Stimulated activated CD4-positive, alpha-beta T cell treated with anti-CD3 and anti-CD28 coated beads, Interleukin-1b, Interleukin-23, amount 100 ng/mL, for 48 hours (primary cell): ENCODE measurements around the gene RAB27A.
A peak's percentile ranks its signal among the peaks of the same experiment; 100 is the strongest.
"Not testable (repeated sequence)": the region's sequence is repeated elsewhere in the genome, so short reads cannot be mapped to it uniquely, and the experiment has no call there.

Experiments used
- DNase-seq: peaks from one replicate; pipeline ENCODE4 v3.0.0-alpha.2; 2020

Gene RAB27A

GRCh38 chr15:55289746-55290527 lies at the start of gene RAB27A:
Gene RAB27A, minus strand, starts transcription at chr15:55289813. Its CDS starts 54,879 bp downstream, at chr15:55234934.
- DNase-seq = peak; percentile 84

GRCh38 chr15:55337160-55337559 lies 47.5 kb upstream of the RAB27A start:
- no peak for DNase-seq

- DNase-seq = no peak
Observed at GRCh38 chr15:55334997-55335396, 45.4 kb upstream of the RAB27A start.

GRCh38 chr15:55334371-55334770 lies 44.8 kb upstream of the RAB27A start:
- DNase-seq = no peak

- no peak for DNase-seq
Observed at GRCh38 chr15:55327387-55327786, 37.8 kb upstream of the RAB27A start.

- no peak for DNase-seq
Observed at GRCh38 chr15:55322467-55322866, 32.9 kb upstream of the RAB27A start.

- no peak for DNase-seq
Observed at GRCh38 chr15:55320963-55321362, 31.4 kb upstream of the RAB27A start.

- no peak for DNase-seq
Observed at GRCh38 chr15:55320238-55320550, 30.6 kb upstream of the RAB27A start.

- no peak for DNase-seq
Observed at GRCh38 chr15:55319537-55320237, 30.1 kb upstream of the RAB27A start.

GRCh38 chr15:55318588-55319494 lies 29.2 kb upstream of the RAB27A start, which contains the start of the genes PIGB and PIGBOS1:
Gene PIGB, plus strand, starts transcription at chr15:55319222. Its CDS starts 29 bp downstream, at chr15:55319251.
Gene PIGBOS1, minus strand, starts transcription at chr15:55319123. Its CDS starts 1,331 bp downstream, at chr15:55317792.
- peak; percentile 79 for DNase-seq

GRCh38 chr15:55302801-55303200 lies 13.2 kb upstream of the RAB27A start:
- not testable (repeated sequence) for DNase-seq

- no peak for DNase-seq
Observed at GRCh38 chr15:55297315-55297714, 7.7 kb upstream of the RAB27A start.

- DNase-seq = peak; percentile 86
Observed at GRCh38 chr15:55290528-55291057, 980 bp upstream of the RAB27A start.

GRCh38 chr15:55289011-55289745 lies 435 bp downstream of the RAB27A start:
- DNase-seq = peak; percentile 56

- no peak for DNase-seq
Observed at GRCh38 chr15:55288006-55288717, 1.5 kb downstream of the RAB27A start.

- DNase-seq = not testable (repeated sequence)
Observed at GRCh38 chr15:55286442-55287189, 3.0 kb downstream of the RAB27A start.

- no peak for DNase-seq
Observed at GRCh38 chr15:55284426-55284825, 5.2 kb downstream of the RAB27A start.

- no peak for DNase-seq
Observed at GRCh38 chr15:55283379-55284147, 6.0 kb downstream of the RAB27A start.

GRCh38 chr15:55282284-55282833 lies 7.3 kb downstream of the RAB27A start:
- no peak for DNase-seq
